H9 (cell line): ENCODE measurements around the gene NCOR2. TPM values are rescaled to one million over a fixed set of nuclear protein-coding genes. Genes with fewer than 3 reads are reported as not detected.

Source experiments
- DNase-seq: peaks from one replicate; pipeline ENCODE4 v3.0.0-alpha.2; 2017
- H2AFZ ChIP-seq: one replicate; pipeline ENCODE4 v1.6.1; 2013; ENCODE audit warnings: mild to moderate bottlenecking, low read length, control low read depth, moderate library complexity
- H2AK5ac ChIP-seq: 2 replicates; pipeline ENCODE4 v1.6.1; 2013; ENCODE audit warnings: low read length, control low read depth, mixed read lengths; ENCODE audit not compliant: insufficient read length
- H2BK120ac ChIP-seq: one replicate; pipeline ENCODE4 v1.6.1; 2013; ENCODE audit warnings: low read depth, mild to moderate bottlenecking, low read length, control low read depth, inconsistent platforms; ENCODE audit not compliant: poor library complexity, severe bottlenecking
- H2BK12ac ChIP-seq: 2 replicates; pipeline ENCODE4 v1.6.1; 2013; ENCODE audit warnings: low read length, control low read depth, mixed read lengths, low read depth; ENCODE audit not compliant: insufficient read length
- H2BK15ac ChIP-seq: 2 replicates; pipeline ENCODE4 v1.6.1; 2013; ENCODE audit warnings: low read depth, low read length, control low read depth
- H2BK20ac ChIP-seq: one replicate; pipeline ENCODE4 v1.6.1; 2013; ENCODE audit warnings: low read depth, mild to moderate bottlenecking, low read length, control low read depth, inconsistent platforms; ENCODE audit not compliant: poor library complexity, severe bottlenecking
- H2BK5ac ChIP-seq: 2 replicates; pipeline ENCODE4 v1.6.1; 2013; ENCODE audit warnings: low read length, control low read depth, mixed read lengths; ENCODE audit not compliant: insufficient read length
- H3K14ac ChIP-seq: 2 replicates; pipeline ENCODE4 v1.6.1; 2013; ENCODE audit warnings: low read length, control low read depth; ENCODE audit not compliant: insufficient read depth
- H3K18ac ChIP-seq: 2 replicates; pipeline ENCODE4 v1.6.1; 2013; ENCODE audit warnings: low read depth, mild to moderate bottlenecking, mixed read lengths, low read length, control low read depth; ENCODE audit not compliant: insufficient read length
- H3K23ac ChIP-seq: 2 replicates; pipeline ENCODE4 v1.6.1; 2013; ENCODE audit warnings: low read length, control low read depth, mixed read lengths, low read depth; ENCODE audit not compliant: insufficient read length
- H3K23me2 ChIP-seq: 2 replicates; pipeline ENCODE4 v1.6.1; 2013; ENCODE audit warnings: low read depth, mild to moderate bottlenecking, mixed read lengths, low read length, control low read depth; ENCODE audit not compliant: insufficient read length, poor library complexity, severe bottlenecking
- H3K27ac ChIP-seq: 2 replicates; pipeline ENCODE4 v1.5.1; 2013; ENCODE audit warnings: low read length, control low read depth, mixed read lengths, low read depth; ENCODE audit not compliant: insufficient read length
- H3K27me3 ChIP-seq: 2 replicates; pipeline ENCODE4 v1.6.1; 2013; ENCODE audit warnings: low read length, control low read depth, inconsistent platforms; ENCODE audit not compliant: insufficient read depth
- H3K4ac ChIP-seq: 2 replicates; pipeline ENCODE4 v1.6.1; 2013; ENCODE audit warnings: low read depth, mild to moderate bottlenecking, control low read depth, inconsistent platforms, low read length, moderate library complexity
- H3K4me1 ChIP-seq: 2 replicates; pipeline ENCODE4 v1.6.1; 2013; ENCODE audit warnings: low read length, control low read depth, inconsistent platforms; ENCODE audit not compliant: insufficient read depth
- H3K4me2 ChIP-seq: 2 replicates; pipeline ENCODE4 v1.6.1; 2013; ENCODE audit warnings: low read length, control low read depth, mixed read lengths; ENCODE audit not compliant: insufficient read length, insufficient read depth
- H3K56ac ChIP-seq: 2 replicates; pipeline ENCODE4 v1.6.1; 2013; ENCODE audit warnings: low read depth, mild to moderate bottlenecking, mixed read lengths, low read length, control low read depth; ENCODE audit not compliant: insufficient read length
- H3K79me1 ChIP-seq: 2 replicates; pipeline ENCODE4 v1.6.1; 2013; ENCODE audit warnings: low read depth, mild to moderate bottlenecking, moderate library complexity, low read length, control low read depth, inconsistent platforms; ENCODE audit not compliant: insufficient read depth, poor library complexity, severe bottlenecking
- H3K79me2 ChIP-seq: 2 replicates; pipeline ENCODE4 v1.6.1; 2013; ENCODE audit warnings: low read length, control low read depth, inconsistent platforms; ENCODE audit not compliant: insufficient read depth
- H3K9ac ChIP-seq: 2 replicates; pipeline ENCODE4 v1.6.1; 2013; ENCODE audit warnings: low read length, control low read depth, mixed read lengths; ENCODE audit not compliant: insufficient read length; ENCODE audit errors: extremely low read depth
- H3K9me3 ChIP-seq: one replicate; pipeline ENCODE4 v1.6.1; 2013; ENCODE audit warnings: low read depth, low read length, inconsistent platforms; ENCODE audit not compliant: control insufficient read depth
- H3T11ph ChIP-seq: one replicate; pipeline ENCODE4 v1.6.1; 2013; ENCODE audit warnings: mild to moderate bottlenecking, low read length, control low read depth, inconsistent platforms
- H4K20me1 ChIP-seq: one replicate; pipeline ENCODE4 v1.6.1; 2013; ENCODE audit not compliant: control insufficient read depth, insufficient read length, insufficient read depth
- H4K5ac ChIP-seq: 2 replicates; pipeline ENCODE4 v1.6.1; 2013; ENCODE audit warnings: low read depth, mild to moderate bottlenecking, mixed read lengths, low read length, control low read depth; ENCODE audit not compliant: insufficient read length
- H4K8ac ChIP-seq: replicated peaks from 2 replicates; pipeline ENCODE4 v1.6.1; 2013; ENCODE audit warnings: low read length, control low read depth, mixed read lengths, low read depth; ENCODE audit not compliant: insufficient read length
- H4K91ac ChIP-seq: 2 replicates; pipeline ENCODE4 v1.6.1; 2013; ENCODE audit warnings: low read depth, mild to moderate bottlenecking, moderate library complexity, mixed read lengths, low read length, control low read depth; ENCODE audit not compliant: insufficient read length
- H3K27ac Mint-ChIP-seq, 3 experiments: 2 replicates in 2 of 3; 3 replicates in 1 of 3; pipeline ENCODE4 v1.8.0; 2020 to 2021; ENCODE audit warnings: mixed read lengths in 3 of 3, mild to moderate bottlenecking in 1 of 3, moderate library complexity in 1 of 3
- H3K27me3 Mint-ChIP-seq: 2 replicates; pipeline ENCODE4 v1.8.0; 2021; ENCODE audit warnings: low read depth, mild to moderate bottlenecking, moderate library complexity, mixed read lengths
- H3K36me3 Mint-ChIP-seq, 3 experiments: 2 replicates in 2 of 3; 3 replicates in 1 of 3; pipeline ENCODE4 v1.8.0; 2020 to 2021; ENCODE audit warnings: low read depth in 3 of 3, mixed read lengths in 3 of 3; ENCODE audit not compliant: insufficient read depth in 1 of 3
- H3K4me1 Mint-ChIP-seq, 2 experiments: 2 replicates each; pipeline ENCODE4 v1.8.0; 2020; ENCODE audit warnings: mixed read lengths in 2 of 2
- H3K4me3 Mint-ChIP-seq, 2 experiments: 2 replicates in 1 of 2; 3 replicates in 1 of 2; pipeline ENCODE4 v1.8.0; 2020 to 2021; ENCODE audit warnings: mild to moderate bottlenecking in 2 of 2, mixed read lengths in 2 of 2, moderate library complexity in 1 of 2
- H3K9me3 Mint-ChIP-seq, 2 experiments: 2 replicates in 1 of 2; 3 replicates in 1 of 2; pipeline ENCODE4 v1.8.0; 2020; ENCODE audit warnings: mild to moderate bottlenecking in 2 of 2, mixed read lengths in 2 of 2, moderate library complexity in 1 of 2
- CTCF ChIP-seq: fragments of 200-600 bp; sonication (generic); conservative IDR thresholded peaks from 3 replicates; pipeline ENCODE4 v1.8.0; 2021; ENCODE audit warnings: antibody characterized with exemption, mild to moderate bottlenecking
- WGBS: extraction: QIAGEN DNeasy Blood & Tissue Kit; methylation state at CpG from one replicate; pipeline ENCODE4 v1.1.7; 2013; ENCODE audit warnings: missing lambda C conversion rate, low lambda C conversion rate, mixed read lengths; ENCODE audit not compliant: insufficient read length; ENCODE audit errors: extremely low coverage; 5-methylcytosine and 5-hydroxymethylcytosine counted together
- total RNA-seq: library from RNA; stranded (reverse); gene quantifications from 2 replicates; pipeline ENCODE4 v1.2.1, GENCODE V29; 2021

Gene NCOR2
- total RNA-seq, 1 experiment from 2014 or later, result 226 TPM

GRCh38 chr12:124531281-124531745, 36.1 kb downstream of the NCOR2 start:
- Histone ChIP-seq H4K20me1 (no peaks in the 10 kb centered on the region), H3K79me2 (peaks cover 23% of the 10 kb centered on the region; the same call in 1 of the 2 replicates), H3K9ac (no peak overlapping the region), H3K27me3 (no peaks in the 10 kb centered on the region), H2BK15ac (no peak overlapping the region), H3T11ph (no peak overlapping the region), H3K79me1 (peaks cover 7% of the 10 kb centered on the region), H3K4ac (no peak overlapping the region), H4K5ac (no peak overlapping the region), H3K14ac (no peak overlapping the region), H4K8ac (no peak overlapping the region), H3K23me2 (no peaks in the 10 kb centered on the region), H3K23ac (no peak overlapping the region), H3K18ac (no peak overlapping the region), H2BK5ac (no peak overlapping the region), H3K27ac (no peak overlapping the region), H3K56ac (no peak overlapping the region), H2BK120ac (no peak overlapping the region), H2BK12ac (no peak overlapping the region), H2BK20ac (no peak overlapping the region), H4K91ac (no peak overlapping the region), H3K4me2 (no peak overlapping the region), H3K4me1 (peaks cover 3% of the 10 kb centered on the region; the same call in 1 of the 2 replicates), H2AK5ac (no peak overlapping the region), H2AFZ (no peak overlapping the region), H3K9me3 (no peaks in the 10 kb centered on the region)
- Mint-ChIP-seq H3K4me3 (no peak overlapping the region), H3K27me3 (no peaks in the 10 kb centered on the region), H3K27ac (no peak overlapping the region), H3K36me3 (peaks cover 18 to 52% (median 44%) of the 10 kb centered on the region in 3 experiments), H3K9me3 (peaks cover 4 to 5% of the 10 kb centered on the region in 2 experiments; a peak in 2 of 5 replicates), H3K4me1 (peaks cover 27 to 40% of the 10 kb centered on the region in 2 experiments)
- DNase-seq, result no peak
- no CpG with 5 or more reads among the region's 14 CpGs for WGBS
- no peak for TF ChIP-seq CTCF
